Cardiac muscle cell (in vitro differentiated cells and primary cell): ENCODE measurements around the gene SAP30L. TPM values are rescaled to one million over a fixed set of nuclear protein-coding genes. Genes with fewer than 3 reads are reported as not detected.

Source experiments
- DNase-seq, 2 donors: peaks; one replicate each; pipeline versions ENCODE4 v3.0.0 to v3.0.0-alpha.2; 2010 to 2017; ENCODE audit warnings: low read depth in 1 of 2, low spot score in 1 of 2
- H3K27ac ChIP-seq: fragments of 200-600 bp; sonication (generic); 2 replicates; pipeline ENCODE4 v1.5.1; 2016
- H3K27me3 ChIP-seq: fragments of 200-600 bp; sonication (generic); 2 replicates; pipeline ENCODE4 v1.6.0; 2016; ENCODE audit warnings: control low read depth
- H3K36me3 ChIP-seq: fragments of 200-600 bp; sonication (generic); 2 replicates; pipeline ENCODE4 v1.5.1; 2016; ENCODE audit warnings: control low read depth
- H3K4me1 ChIP-seq: fragments of 200-600 bp; sonication (generic); 2 replicates; pipeline ENCODE4 v1.8.1; 2017; ENCODE audit warnings: low read depth, mild to moderate bottlenecking, mixed run types
- H3K4me3 ChIP-seq: fragments of 200-600 bp; sonication (generic); 2 replicates; pipeline ENCODE4 v1.5.1; 2016; ENCODE audit warnings: mild to moderate bottlenecking
- H3K9me3 ChIP-seq: fragments of 200-600 bp; sonication (generic); 2 replicates; pipeline ENCODE4 v1.5.1; 2017; ENCODE audit warnings: low read depth, mild to moderate bottlenecking, control low read depth
- CTCF ChIP-seq: IDR thresholded peaks from 2 replicates; pipeline ENCODE4 v1.5.1; 2012; ENCODE audit warnings: low read depth, mild to moderate bottlenecking, low read length
- polyA plus RNA-seq: library from polyadenylated mRNA; unstranded; fragments of >200 nt; fragmentation: Nextera tagmentation; extraction: Ambion mirVana; gene quantifications from 2 replicates; pipeline ENCODE4 v1.2.1, GENCODE V29; 2016
- total RNA-seq: library from RNA; depleted of rRNA; stranded (reverse); fragments of >200 nt; gene quantifications from 2 replicates; pipeline ENCODE4 v1.2.3, GENCODE V29; 2016

SAP30L gene
- total and polyA plus RNA-seq, 2 experiments from 2014 or later, result 15.5 to 37.5 TPM

DNA sequence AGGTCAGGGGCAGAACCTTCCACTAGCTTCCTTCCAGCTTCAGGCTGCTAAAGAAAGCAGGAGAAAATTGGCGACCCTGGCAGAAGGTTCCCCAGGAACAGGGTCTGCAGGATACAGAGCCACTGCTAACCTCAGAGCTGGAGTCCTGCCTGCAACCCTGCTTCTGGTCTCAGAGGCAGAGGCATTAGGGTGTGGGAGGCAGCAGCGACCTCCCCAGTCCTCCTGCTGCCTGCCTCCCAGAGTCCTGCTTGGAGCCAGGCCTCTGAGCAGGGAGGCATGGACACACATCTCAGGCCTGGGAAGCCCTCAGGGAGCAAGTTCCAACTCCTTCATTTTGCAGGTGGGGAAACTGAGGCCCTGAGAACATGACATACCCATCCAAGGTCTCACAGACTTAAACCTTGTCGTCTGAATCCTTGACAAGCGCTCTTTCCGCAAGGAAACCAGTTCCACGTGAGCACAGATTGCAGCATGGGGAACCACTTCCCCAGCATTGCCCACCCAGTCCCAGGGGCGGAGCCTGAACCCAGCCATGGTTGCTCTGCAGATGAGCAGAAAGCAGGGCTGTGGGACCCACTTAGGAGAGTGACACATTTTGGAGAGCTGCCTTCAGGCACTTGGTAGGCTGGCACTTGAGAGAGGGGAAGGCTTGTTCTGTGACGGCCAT lies 60.4 kb downstream of the SAP30L start:
- Histone ChIP-seq H3K4me1 (no peaks in the 10 kb centered on the region), H3K4me3 (no peak overlapping the region), H3K27me3 (no peaks in the 10 kb centered on the region), H3K27ac (no peak overlapping the region), H3K9me3 (no peaks in the 10 kb centered on the region), H3K36me3 (no peaks in the 10 kb centered on the region)
- DNase-seq, result no peak
- TF ChIP-seq CTCF, result no peak

DNA sequence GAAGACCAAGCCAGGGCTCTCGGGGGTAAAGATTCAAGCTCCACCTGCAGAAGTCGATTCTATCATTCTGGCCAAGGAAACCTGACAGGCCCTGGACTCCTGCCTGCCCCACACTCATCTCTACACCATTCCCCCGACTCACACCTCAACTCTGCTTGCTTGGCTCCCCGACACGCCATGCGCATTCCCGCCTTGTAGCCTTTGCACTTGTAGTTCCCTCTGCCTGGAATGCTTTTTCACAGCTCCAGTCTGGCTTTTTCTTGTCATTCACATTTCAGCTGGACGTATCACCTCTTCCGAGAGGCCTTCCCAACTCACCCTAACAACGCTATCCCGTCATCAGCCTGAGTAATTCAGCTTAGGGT lies 60.9 kb downstream of the SAP30L start:
- Histone ChIP-seq H3K4me3 (no peak overlapping the region), H3K27me3 (no peaks in the 10 kb centered on the region), H3K27ac (no peak overlapping the region), H3K4me1 (no peaks in the 10 kb centered on the region), H3K9me3 (no peaks in the 10 kb centered on the region), H3K36me3 (no peaks in the 10 kb centered on the region)
- no peak for DNase-seq
- TF ChIP-seq CTCF, result no peak

GRCh38 chr5:154508114-154508513 lies 62.3 kb downstream of the SAP30L start:
- DNase-seq, result no peak
- no peaks in the 10 kb centered on the region for H3K27me3 ChIP-seq
- H3K4me1 ChIP-seq, result no peaks in the 10 kb centered on the region
- H3K27ac ChIP-seq, result no peak overlapping the region
- H3K4me3 ChIP-seq, result no peak overlapping the region
- H3K36me3 ChIP-seq, result no peaks in the 10 kb centered on the region
- TF ChIP-seq CTCF, result no peak
- no peaks in the 10 kb centered on the region for H3K9me3 ChIP-seq

- Histone ChIP-seq H3K27me3 (no peaks in the 10 kb centered on the region), H3K9me3 (no peaks in the 10 kb centered on the region), H3K4me1 (no peaks in the 10 kb centered on the region), H3K4me3 (no peak overlapping the region), H3K27ac (no peak overlapping the region), H3K36me3 (no peaks in the 10 kb centered on the region)
- no peak for TF ChIP-seq CTCF
- DNase-seq, result peak in 1 of 2 donors; percentile 27
These were observed 64.2 kb downstream of the SAP30L start for GRCh38 chr5:154509784-154510555.

Other genes with a start within 250 kb of the SAP30L start
- 68.9 and 81.2 TPM in 2 replicates for gene HAND1, start 32.2 kb downstream of the SAP30L start, total RNA-seq
- gene HAND1, start 32.2 kb downstream of the SAP30L start, polyA plus RNA-seq, result 66.0 and 67.7 TPM in 2 replicates